ENCODE data around the gene HTR3B. TPM values are rescaled to one million over a fixed set of nuclear protein-coding genes. Genes with fewer than 3 reads are reported as not detected.
"Not testable (repeated sequence)": the region's sequence is repeated elsewhere in the genome, so short reads cannot be mapped to it uniquely, and the experiment has no call there.

The HTR3B gene
- total and polyA plus RNA-seq, 7 donors: 0.07 TPM; not detected in 6

- Histone ChIP-seq H3K27me3 (no peaks in the 10 kb centered on the region), H3K4me1 (peaks cover 0 to 37% (median 29%) of the 10 kb centered on the region in 4 donors), H3K4me3 (peak overlapping the region; percentile 40 to 74 (median 68)), H3K9me3 (no peaks in the 10 kb centered on the region), H3K27ac (peak overlapping the region; percentile 89 to 93 (median 93)), H3K36me3 (no peaks in the 10 kb centered on the region)
- intact Hi-C loops (cut with DNase I): loop anchor here (10.0 kb wide), 1 partner anchor 529 kb away; the partner anchor contains the start of genes C11orf71 and RBM7
- DNase-seq: no peak
- no peak for TF ChIP-seq EP300 (IDR thresholded peaks at IDR 0.05)
- TF ChIP-seq POLR2AphosphoS5 (IDR thresholded peaks at IDR 0.05): no peak
- TF ChIP-seq POLR2A (IDR thresholded peaks at IDR 0.05): no peak
- TF ChIP-seq CTCF (IDR thresholded peaks at IDR 0.05): no peak
- 80 to 82% methylated on average over 24 of the region's 24 CpGs for WGBS, 2 donors
These were observed 28.4 kb upstream of the HTR3B start for GRCh38 chr11:113876074-113876797.

GRCh38 chr11:113876798-113877669, 27.6 kb upstream of the HTR3B start:
- H3K9me3 ChIP-seq: no peaks in the 10 kb centered on the region
- H3K4me1 ChIP-seq: peaks cover 0 to 30% (median 25%) of the 10 kb centered on the region in 4 donors
- no peaks in the 10 kb centered on the region for H3K36me3 ChIP-seq
- no peaks in the 10 kb centered on the region for H3K27me3 ChIP-seq
- intact Hi-C loops (cut with DNase I): loop anchor here (10.0 kb wide), 1 partner anchor 528 kb away; the partner anchor contains the start of genes C11orf71 and RBM7
- H3K4me3 ChIP-seq: no peak overlapping the region
- no peak for TF ChIP-seq POLR2A (IDR thresholded peaks at IDR 0.05)
- TF ChIP-seq POLR2AphosphoS5 (IDR thresholded peaks at IDR 0.05): no peak
- TF ChIP-seq EP300 (IDR thresholded peaks at IDR 0.05): no peak
- TF ChIP-seq CTCF (IDR thresholded peaks at IDR 0.05): no peak
- WGBS, 2 donors: 97 to 98% methylated on average over 8 of the region's 8 CpGs
- H3K27ac ChIP-seq: no peak overlapping the region
- no peak for DNase-seq

DNA sequence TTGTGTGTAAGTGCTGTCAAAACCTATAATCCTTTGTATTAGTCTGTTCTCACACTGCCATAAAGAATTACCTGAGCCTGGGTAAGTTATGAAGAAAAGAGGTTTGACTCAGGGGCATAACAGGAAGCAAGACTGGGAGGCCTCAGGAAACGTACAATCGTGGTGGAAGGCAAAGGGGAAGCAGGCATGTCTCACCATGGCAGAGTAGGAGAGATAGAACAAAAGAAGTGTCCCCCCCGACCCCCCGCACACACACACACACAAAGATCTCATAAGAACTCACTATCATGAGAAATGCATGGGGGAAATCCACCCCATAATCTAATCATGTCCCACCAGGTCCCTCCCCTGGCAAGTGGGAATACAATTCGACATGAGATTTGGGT, 26.9 kb upstream of the HTR3B start:
- TF ChIP-seq POLR2A (IDR thresholded peaks at IDR 0.05) (no peak), EP300 (IDR thresholded peaks at IDR 0.05) (no peak), POLR2AphosphoS5 (IDR thresholded peaks at IDR 0.05) (no peak), CTCF (IDR thresholded peaks at IDR 0.05) (no peak)
- DNase-seq: no peak
- H3K4me3 ChIP-seq: no peak overlapping the region
- no peak overlapping the region for H3K27ac ChIP-seq
- H3K9me3 ChIP-seq: no peaks in the 10 kb centered on the region
- WGBS, 2 donors: 61 to 83% methylated on average over 5 of the region's 5 CpGs
- peaks cover 0 to 27% (median 20%) of the 10 kb centered on the region in 4 donors for H3K4me1 ChIP-seq
- H3K36me3 ChIP-seq: no peaks in the 10 kb centered on the region
- intact Hi-C loops (cut with DNase I): loop anchor here (10.0 kb wide), 1 partner anchor 527 kb away; the partner anchor contains the start of genes C11orf71 and RBM7
- no peaks in the 10 kb centered on the region for H3K27me3 ChIP-seq

- not testable (repeated sequence) for DNase-seq, H3K36me3 ChIP-seq, H3K27me3 ChIP-seq, H3K4me3 ChIP-seq, H3K27ac ChIP-seq, H3K4me1 ChIP-seq, H3K9me3 ChIP-seq
- 94% methylated on average over 4 of the region's 4 CpGs for WGBS, 2 donors
- intact Hi-C loops (cut with DNase I): loop anchor here (10.0 kb wide), 1 partner anchor 525 kb away; the partner anchor contains the start of genes C11orf71 and RBM7
These were observed 25.1 kb upstream of the HTR3B start for GRCh38 chr11:113879446-113879845.

DNA sequence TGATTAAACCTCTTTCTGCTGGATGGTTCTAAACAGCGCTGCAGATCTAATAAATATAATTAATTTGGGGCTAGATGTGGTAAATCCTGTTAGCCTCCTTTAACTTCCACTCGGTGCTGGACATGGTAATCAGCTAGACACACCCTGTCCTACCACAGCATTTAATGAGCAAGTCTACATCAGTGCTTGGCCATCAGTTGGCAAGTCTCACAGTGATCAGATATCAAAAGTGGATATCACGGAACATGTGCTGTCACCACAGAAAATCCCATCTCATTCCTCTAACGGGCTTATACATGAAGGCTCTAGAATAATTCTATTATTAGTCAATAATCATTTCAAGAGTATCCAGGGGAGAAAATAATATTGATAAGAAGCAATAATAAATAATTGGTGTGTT, 23.6 kb upstream of the HTR3B start:
- Histone ChIP-seq H3K27me3 (no peaks in the 10 kb centered on the region), H3K4me3 (no peak overlapping the region), H3K9me3 (no peaks in the 10 kb centered on the region), H3K4me1 (peaks cover 0 to 5% (median 3%) of the 10 kb centered on the region in 4 donors), H3K27ac (no peak overlapping the region), H3K36me3 (no peaks in the 10 kb centered on the region)
- TF ChIP-seq CTCF (IDR thresholded peaks at IDR 0.05) (no peak), POLR2A (IDR thresholded peaks at IDR 0.05) (no peak), EP300 (IDR thresholded peaks at IDR 0.05) (no peak), POLR2AphosphoS5 (IDR thresholded peaks at IDR 0.05) (no peak)
- 79 to 86% methylated on average over 4 of the region's 4 CpGs for WGBS, 2 donors
- intact Hi-C loops (cut with DNase I): no loop called here
- no peak for DNase-seq
